CD4-positive, alpha-beta T cell (primary cell): ENCODE results near the gene P2RX2. TPM values are rescaled to one million over a fixed set of nuclear protein-coding genes. Genes with fewer than 3 reads are reported as not detected.

Source experiments
- ATAC-seq: fragments of 200-7000 bp; cut with Tn5 transposase; one replicate; pipeline ENCODE4 v1.10.0; 2022; ENCODE audit warnings: mild to moderate bottlenecking; ENCODE audit not compliant: poor library complexity
- CTCF ChIA-PET: fragments of 350-600 bp; sonication (Branson Sonifier 250); formaldehyde crosslinking; loops from one replicate; lab custom pipeline; 2021; ENCODE audit warnings: antibody characterized with exemption, inconsistent platforms; lab: Charles Lee
- POLR2A ChIA-PET: fragments of 350-600 bp; sonication (Branson Sonifier 250); formaldehyde crosslinking; loops from one replicate; lab custom pipeline; 2021; ENCODE audit warnings: antibody characterized with exemption, inconsistent platforms; lab: Charles Lee
- DNase-seq, 14 experiments: peaks; one replicate each; pipeline ENCODE4 v3.0.0-alpha.2; 2013 to 2020; ENCODE audit warnings: mixed read lengths in 2 of 14
- H3K27ac ChIP-seq, 2 donors: one replicate each; pipeline versions ENCODE4 v1.5.1 to v1.7.0; 2013; ENCODE audit warnings: low read length in 2 of 2, low read depth in 1 of 2, mild to moderate bottlenecking in 1 of 2
- H3K27me3 ChIP-seq, 2 experiments: 1 replicate in 1 of 2; 2 replicates in 1 of 2; pipeline versions ENCODE4 v1.6.1 to v1.7.0; 2013; ENCODE audit warnings: low read length in 2 of 2, control low read depth in 1 of 2, mild to moderate bottlenecking in 1 of 2, moderate library complexity in 1 of 2; ENCODE audit not compliant: insufficient read depth in 2 of 2, control insufficient read depth in 1 of 2
- H3K36me3 ChIP-seq: one replicate; pipeline ENCODE4 v1.6.1; 2013; ENCODE audit warnings: low read length, control low read depth; ENCODE audit not compliant: insufficient read depth
- H3K4me1 ChIP-seq: one replicate; pipeline ENCODE4 v1.6.1; 2013; ENCODE audit warnings: low read length, control low read depth; ENCODE audit not compliant: insufficient read depth
- H3K4me3 ChIP-seq: one replicate; pipeline ENCODE4 v1.5.1; 2013; ENCODE audit warnings: mild to moderate bottlenecking, low read length, moderate library complexity
- H3K9me3 ChIP-seq, 2 experiments: 1 replicate in 1 of 2; 2 replicates in 1 of 2; pipeline versions ENCODE4 v1.6.1 to v1.7.0; 2013; ENCODE audit warnings: low read length in 2 of 2, mild to moderate bottlenecking in 2 of 2, control low read depth in 1 of 2, moderate library complexity in 1 of 2; ENCODE audit not compliant: control insufficient read depth in 1 of 2, insufficient read depth in 1 of 2
- H3K27ac Mint-ChIP-seq: one replicate; pipeline ENCODE4 v1.8.0; 2020; ENCODE audit warnings: mixed read lengths
- H3K27me3 Mint-ChIP-seq: one replicate; pipeline ENCODE4 v1.8.0; 2021; ENCODE audit warnings: mixed read lengths
- H3K36me3 Mint-ChIP-seq: one replicate; pipeline ENCODE4 v1.8.0; 2021; ENCODE audit warnings: low read depth, mixed read lengths
- H3K4me1 Mint-ChIP-seq: one replicate; pipeline ENCODE4 v1.8.0; 2021; ENCODE audit warnings: low read depth, mixed read lengths
- H3K4me3 Mint-ChIP-seq: one replicate; pipeline ENCODE4 v1.8.0; 2020; ENCODE audit warnings: mild to moderate bottlenecking, mixed read lengths
- H3K9me3 Mint-ChIP-seq: one replicate; pipeline ENCODE4 v1.8.0; 2020; ENCODE audit warnings: mixed read lengths
- intact Hi-C, 2 experiments: fragments of 100-400 bp; cut with DNase I in 1 of 2; cut with micrococcal nuclease in 1 of 2; formaldehyde crosslinking; loops; one replicate each; pipeline versions ENCODE4 v1.15.1 to v1.9.0; 2023 to 2025; cut with DNase I, micrococcal nuclease
- total RNA-seq, 174 experiments: library from RNA in 2 of 174; stranded (reverse) in 2 of 174; gene quantifications; one replicate each; pipeline ENCODE4 v1.2.3 and lab custom pipeline; 2021 to 2026
- TF ChIP-seq, protein P1 (sequence below): fragments of 200-600 bp; IDR thresholded peaks from one replicate; pipeline ENCODE4 v1.8.0; 2022; ENCODE audit warnings: antibody characterized with exemption, mild to moderate bottlenecking

P2RX2 gene
- total RNA-seq, 2 experiments from 2014 or later, result not detected

DNA sequence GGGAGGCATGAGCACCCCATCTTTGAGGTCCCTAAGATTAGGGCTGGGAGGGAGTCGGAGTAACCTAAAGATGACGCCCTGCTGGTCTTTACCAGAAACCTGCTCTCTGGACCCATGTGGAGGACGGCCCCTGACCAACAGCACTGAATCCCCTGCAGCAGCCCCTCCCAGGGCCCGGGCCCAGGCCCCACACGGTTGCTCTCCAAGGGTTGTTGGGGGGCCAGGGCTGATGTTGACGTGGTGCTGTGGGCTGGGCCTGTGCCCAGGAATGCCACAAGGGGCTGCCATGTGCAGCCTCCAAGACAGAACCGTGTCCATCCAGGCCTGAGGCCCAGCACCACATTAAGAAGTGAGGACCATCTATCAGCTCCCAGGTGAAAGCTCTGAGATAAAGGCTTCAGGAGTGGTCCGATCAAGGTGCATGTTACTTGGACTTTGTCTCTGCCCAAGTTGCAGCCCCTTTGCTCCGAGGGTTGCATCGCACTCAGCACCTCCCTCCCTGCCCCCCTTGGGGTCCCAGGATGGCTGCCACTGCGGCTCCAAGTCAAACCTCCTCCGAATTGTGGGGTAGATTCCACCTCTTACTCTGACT, 37.8 kb upstream of the P2RX2 start:
- H3K9me3 ChIP-seq, result peaks cover 0 to 5% of the 10 kb centered on the region in 2 experiments
- H3K4me3 ChIP-seq, result no peak overlapping the region
- Mint-ChIP-seq H3K4me1 (no peaks in the 10 kb centered on the region), H3K4me3 (no peak overlapping the region), H3K36me3 (peaks cover 35% of the 10 kb centered on the region), H3K9me3 (no peaks in the 10 kb centered on the region), H3K27ac (no peak overlapping the region), H3K27me3 (no peaks in the 10 kb centered on the region)
- no peak overlapping the region for H3K27ac ChIP-seq
- peaks cover 20% of the 10 kb centered on the region for H3K36me3 ChIP-seq
- ChIA-PET POLR2A (no interaction called here), CTCF (interaction anchor here (1.1 kb wide), 1 partner anchor 20 kb away, joined by 3 read pairs; no protein-coding TSS in a partner anchor)
- intact Hi-C loops, result no loop called here
- TF ChIP-seq, protein P1, sequence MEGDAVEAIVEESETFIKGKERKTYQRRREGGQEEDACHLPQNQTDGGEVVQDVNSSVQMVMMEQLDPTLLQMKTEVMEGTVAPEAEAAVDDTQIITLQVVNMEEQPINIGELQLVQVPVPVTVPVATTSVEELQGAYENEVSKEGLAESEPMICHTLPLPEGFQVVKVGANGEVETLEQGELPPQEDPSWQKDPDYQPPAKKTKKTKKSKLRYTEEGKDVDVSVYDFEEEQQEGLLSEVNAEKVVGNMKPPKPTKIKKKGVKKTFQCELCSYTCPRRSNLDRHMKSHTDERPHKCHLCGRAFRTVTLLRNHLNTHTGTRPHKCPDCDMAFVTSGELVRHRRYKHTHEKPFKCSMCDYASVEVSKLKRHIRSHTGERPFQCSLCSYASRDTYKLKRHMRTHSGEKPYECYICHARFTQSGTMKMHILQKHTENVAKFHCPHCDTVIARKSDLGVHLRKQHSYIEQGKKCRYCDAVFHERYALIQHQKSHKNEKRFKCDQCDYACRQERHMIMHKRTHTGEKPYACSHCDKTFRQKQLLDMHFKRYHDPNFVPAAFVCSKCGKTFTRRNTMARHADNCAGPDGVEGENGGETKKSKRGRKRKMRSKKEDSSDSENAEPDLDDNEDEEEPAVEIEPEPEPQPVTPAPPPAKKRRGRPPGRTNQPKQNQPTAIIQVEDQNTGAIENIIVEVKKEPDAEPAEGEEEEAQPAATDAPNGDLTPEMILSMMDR, result no peak
- DNase-seq (no peak), ATAC-seq (no peak)
- H3K4me1 ChIP-seq, result no peaks in the 10 kb centered on the region
- no peaks in the 10 kb centered on the region for H3K27me3 ChIP-seq

DNA sequence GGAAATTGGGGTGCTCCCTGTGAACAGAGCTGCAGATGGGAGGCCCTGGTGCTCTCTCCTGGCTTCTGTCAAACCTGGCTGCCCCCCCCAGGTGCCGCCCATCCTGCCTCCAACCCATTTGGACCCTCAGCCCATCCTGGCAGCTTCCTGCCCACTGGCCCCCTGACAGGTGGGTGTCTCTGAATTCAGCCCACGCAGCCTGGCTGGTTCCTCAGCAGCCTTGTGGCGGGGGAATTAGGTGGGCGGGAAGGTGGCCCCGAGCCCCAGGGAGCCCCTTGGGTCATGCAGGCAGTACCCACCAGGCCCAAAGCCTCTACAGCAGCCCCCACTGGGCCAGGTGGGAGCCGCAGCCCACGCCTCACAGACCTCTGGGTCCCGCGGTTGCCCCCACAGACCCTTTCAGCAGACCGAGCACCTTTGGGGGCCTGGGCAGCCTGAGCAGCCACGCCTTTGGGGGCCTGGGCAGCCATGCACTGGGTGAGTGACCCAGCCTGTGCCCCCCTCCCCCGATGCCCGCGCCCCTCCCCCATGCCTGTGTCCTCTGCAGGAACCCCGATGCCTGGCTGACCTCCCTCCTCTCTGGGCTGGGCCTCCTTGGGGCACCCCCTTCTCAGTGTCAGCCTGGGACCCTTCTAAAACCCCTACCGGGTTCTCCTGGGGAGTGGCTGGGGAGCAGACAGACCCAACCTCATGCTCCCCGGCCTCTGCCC, 37.1 kb upstream of the P2RX2 start:
- CTCF ChIA-PET, result no interaction called here
- DNase-seq (no peak), ATAC-seq (no peak)
- Mint-ChIP-seq H3K4me3 (no peak overlapping the region), H3K36me3 (peaks cover 33% of the 10 kb centered on the region), H3K27ac (no peak overlapping the region), H3K9me3 (no peaks in the 10 kb centered on the region), H3K4me1 (no peaks in the 10 kb centered on the region), H3K27me3 (no peaks in the 10 kb centered on the region)
- TF ChIP-seq, protein P1, result no peak
- POLR2A ChIA-PET, result no interaction called here
- Histone ChIP-seq H3K27ac (no peak overlapping the region), H3K9me3 (peaks cover 0 to 5% of the 10 kb centered on the region in 2 experiments), H3K4me1 (no peaks in the 10 kb centered on the region), H3K4me3 (no peak overlapping the region), H3K36me3 (peaks cover 18% of the 10 kb centered on the region), H3K27me3 (no peaks in the 10 kb centered on the region)
- intact Hi-C loops, result no loop called here

DNA sequence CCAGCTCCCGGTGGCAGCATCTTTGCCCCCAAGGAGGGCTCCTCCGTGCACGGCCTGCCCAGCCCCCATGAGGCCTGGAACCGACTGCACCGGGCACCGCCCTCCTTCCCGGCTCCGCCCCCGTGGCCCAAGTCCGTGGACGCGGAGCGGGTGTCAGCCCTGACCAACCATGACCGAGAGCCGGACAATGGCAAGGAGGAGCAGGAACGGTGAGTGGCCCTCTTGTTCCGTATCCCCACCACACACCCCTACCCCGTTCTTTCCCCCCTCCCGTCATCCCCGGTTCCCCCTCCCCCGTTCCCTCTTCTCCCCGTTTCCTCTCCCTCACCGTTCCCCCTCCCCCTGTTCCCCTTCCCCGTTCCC, 36.5 kb upstream of the P2RX2 start:
- Histone ChIP-seq H3K27me3 (no peaks in the 10 kb centered on the region), H3K9me3 (peaks cover 0 to 5% of the 10 kb centered on the region in 2 experiments), H3K4me1 (no peaks in the 10 kb centered on the region), H3K36me3 (peaks cover 14% of the 10 kb centered on the region), H3K27ac (no peak overlapping the region), H3K4me3 (no peak overlapping the region)
- Mint-ChIP-seq H3K36me3 (peaks cover 30% of the 10 kb centered on the region), H3K4me3 (no peak overlapping the region), H3K4me1 (no peaks in the 10 kb centered on the region), H3K9me3 (no peaks in the 10 kb centered on the region), H3K27me3 (no peaks in the 10 kb centered on the region), H3K27ac (no peak overlapping the region)
- ATAC-seq (no peak), DNase-seq (no peak)
- POLR2A ChIA-PET, result no interaction called here
- TF ChIP-seq, protein P1, result no peak
- CTCF ChIA-PET, result no interaction called here
- intact Hi-C loops, result no loop called here
